Nephron (organoid): Measurements from ENCODE around the gene SLC18A2.

Experiments used
- H3K27ac Mint-ChIP-seq, 3 experiments: 2 replicates each; pipeline ENCODE4 v1.8.0; 2020; ENCODE audit warnings: mixed read lengths in 3 of 3, mild to moderate bottlenecking in 2 of 3, moderate library complexity in 1 of 3
- H3K27me3 Mint-ChIP-seq: 2 replicates; pipeline ENCODE4 v1.8.0; 2021; ENCODE audit warnings: low read depth, mild to moderate bottlenecking, moderate library complexity, mixed read lengths
- H3K36me3 Mint-ChIP-seq: 2 replicates; pipeline ENCODE4 v1.8.0; 2020; ENCODE audit warnings: low read depth, mixed read lengths
- H3K4me1 Mint-ChIP-seq: 2 replicates; pipeline ENCODE4 v1.8.0; 2020; ENCODE audit warnings: mixed read lengths
- H3K4me3 Mint-ChIP-seq, 3 experiments: 2 replicates each; pipeline ENCODE4 v1.8.0; 2020; ENCODE audit warnings: mild to moderate bottlenecking in 3 of 3, mixed read lengths in 3 of 3, moderate library complexity in 2 of 3
- H3K9me3 Mint-ChIP-seq: 2 replicates; pipeline ENCODE4 v1.8.0; 2020; ENCODE audit warnings: mixed read lengths
- CTCF ChIP-seq, 3 experiments: fragments of 200-600 bp; sonication (generic); IDR thresholded peaks; one replicate each; pipeline ENCODE4 v1.5.0; 2021; ENCODE audit warnings: antibody characterized with exemption in 3 of 3; ENCODE audit not compliant: unreplicated experiment in 3 of 3

SLC18A2 gene

GRCh38 chr10:117249493-117250093, 8.7 kb downstream of the SLC18A2 start:
- H3K27me3 Mint-ChIP-seq, result peaks cover 57% of the 10 kb centered on the region
- H3K4me1 Mint-ChIP-seq, result peaks cover 5% of the 10 kb centered on the region

GRCh38 chr10:117250411-117250810, 9.5 kb downstream of the SLC18A2 start:
- Mint-ChIP-seq H3K27ac (no peak overlapping the region), H3K4me1 (peaks cover 5% of the 10 kb centered on the region), H3K9me3 (no peaks in the 10 kb centered on the region), H3K4me3 (no peak overlapping the region), H3K27me3 (peaks cover 52% of the 10 kb centered on the region), H3K36me3 (no peaks in the 10 kb centered on the region)
- no peak for TF ChIP-seq CTCF (IDR thresholded peaks at IDR 0.05; ENCODE audit: unreplicated experiment in 3 of 3)

More at GRCh38 chr10:117249493-117250093, 8.7 kb downstream of the SLC18A2 start:
- no peak overlapping the region for H3K27ac Mint-ChIP-seq
- no peak overlapping the region for H3K4me3 Mint-ChIP-seq
- H3K36me3 Mint-ChIP-seq, result no peaks in the 10 kb centered on the region
- no peaks in the 10 kb centered on the region for H3K9me3 Mint-ChIP-seq
- TF ChIP-seq CTCF (IDR thresholded peaks at IDR 0.05; ENCODE audit: unreplicated experiment in 3 of 3), result no peak

GRCh38 chr10:117253908-117254307, 13.0 kb downstream of the SLC18A2 start:
- H3K4me3 Mint-ChIP-seq, result no peak overlapping the region
- no peak overlapping the region for H3K27ac Mint-ChIP-seq
- H3K4me1 Mint-ChIP-seq, result peaks cover 5% of the 10 kb centered on the region
- H3K27me3 Mint-ChIP-seq, result peaks cover 28% of the 10 kb centered on the region
- no peak for TF ChIP-seq CTCF (IDR thresholded peaks at IDR 0.05; ENCODE audit: unreplicated experiment in 3 of 3)
- no peaks in the 10 kb centered on the region for H3K36me3 Mint-ChIP-seq
- no peaks in the 10 kb centered on the region for H3K9me3 Mint-ChIP-seq

- Mint-ChIP-seq H3K27ac (no peak overlapping the region), H3K36me3 (no peaks in the 10 kb centered on the region), H3K27me3 (peaks cover 27% of the 10 kb centered on the region), H3K4me3 (no peak overlapping the region), H3K4me1 (peaks cover 5% of the 10 kb centered on the region), H3K9me3 (no peaks in the 10 kb centered on the region)
- TF ChIP-seq CTCF (IDR thresholded peaks at IDR 0.05; ENCODE audit: unreplicated experiment in 3 of 3), result no peak
Measured at GRCh38 chr10:117254338-117254737, 13.4 kb downstream of the SLC18A2 start.

- Mint-ChIP-seq H3K27ac (no peak overlapping the region), H3K4me1 (peaks cover 5% of the 10 kb centered on the region), H3K4me3 (no peak overlapping the region), H3K9me3 (no peaks in the 10 kb centered on the region), H3K36me3 (no peaks in the 10 kb centered on the region), H3K27me3 (peaks cover 27% of the 10 kb centered on the region)
- no peak for TF ChIP-seq CTCF (IDR thresholded peaks at IDR 0.05; ENCODE audit: unreplicated experiment in 3 of 3)
Measured at GRCh38 chr10:117254774-117255735, 14.1 kb downstream of the SLC18A2 start.
